ENCODE results near the gene NINJ2. TPM values are rescaled to one million over a fixed set of nuclear protein-coding genes. Genes with fewer than 3 reads are reported as not detected.

NINJ2 gene
- total RNA-seq, 4 donors from 2014 or later, result 1.4 to 8.0 (median 5.6) TPM

DNA sequence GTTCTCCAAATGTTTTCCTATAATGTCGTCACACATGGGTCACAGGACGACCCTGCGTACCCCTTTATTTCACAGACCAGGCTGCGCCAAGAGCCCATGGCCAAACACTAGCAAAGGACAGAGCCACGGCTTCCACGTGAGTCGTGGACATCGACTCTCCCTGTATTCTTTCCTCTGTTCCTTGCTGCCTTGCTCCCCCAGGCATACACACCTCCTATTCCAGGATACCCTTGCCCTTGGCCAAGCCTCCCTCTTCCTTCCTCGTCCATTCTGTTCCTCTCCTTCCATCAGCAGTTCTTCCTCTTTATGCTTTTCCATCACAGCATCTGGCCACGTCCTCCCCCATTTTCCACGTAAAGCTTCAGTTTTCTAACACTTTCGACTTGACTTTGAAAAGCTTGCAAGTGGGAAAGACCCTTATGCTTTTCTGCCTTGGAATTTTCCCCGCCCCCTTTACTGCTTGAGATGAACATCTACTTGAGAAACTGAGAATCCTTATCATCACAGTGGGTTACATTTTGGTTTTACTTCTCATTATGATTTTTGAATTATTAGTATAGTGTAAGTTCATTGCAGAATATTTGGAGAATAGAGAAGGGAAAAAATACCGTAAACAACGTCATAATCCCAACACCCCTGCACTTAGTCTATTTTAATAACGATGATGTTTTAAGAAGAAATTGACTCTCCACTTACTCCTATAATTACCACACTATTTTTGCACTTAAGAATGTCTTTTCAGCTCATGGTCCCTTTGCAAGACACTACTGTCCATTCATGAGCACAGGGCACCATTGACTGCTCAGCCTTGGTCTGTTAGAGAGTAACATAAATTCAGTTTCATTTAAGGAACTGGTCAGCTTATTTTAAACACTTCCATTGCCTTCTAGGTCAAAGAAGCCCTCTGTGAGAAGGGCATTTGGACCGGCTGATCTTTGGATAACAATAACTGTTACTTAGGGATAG lies 15.8 kb upstream of the NINJ2 start:
- H3K9me3 ChIP-seq, result no peaks in the 10 kb centered on the region
- no peak overlapping the region for H3K4me3 ChIP-seq
- H3K36me3 ChIP-seq, result no peaks in the 10 kb centered on the region
- no peaks in the 10 kb centered on the region for H3K27me3 ChIP-seq
- H3K4me1 ChIP-seq, result no peaks in the 10 kb centered on the region
- no peak overlapping the region for H3K27ac ChIP-seq
- no peak for TF ChIP-seq EP300 (IDR thresholded peaks at IDR 0.05; ENCODE audit: low read depth)
- TF ChIP-seq, protein P1, sequence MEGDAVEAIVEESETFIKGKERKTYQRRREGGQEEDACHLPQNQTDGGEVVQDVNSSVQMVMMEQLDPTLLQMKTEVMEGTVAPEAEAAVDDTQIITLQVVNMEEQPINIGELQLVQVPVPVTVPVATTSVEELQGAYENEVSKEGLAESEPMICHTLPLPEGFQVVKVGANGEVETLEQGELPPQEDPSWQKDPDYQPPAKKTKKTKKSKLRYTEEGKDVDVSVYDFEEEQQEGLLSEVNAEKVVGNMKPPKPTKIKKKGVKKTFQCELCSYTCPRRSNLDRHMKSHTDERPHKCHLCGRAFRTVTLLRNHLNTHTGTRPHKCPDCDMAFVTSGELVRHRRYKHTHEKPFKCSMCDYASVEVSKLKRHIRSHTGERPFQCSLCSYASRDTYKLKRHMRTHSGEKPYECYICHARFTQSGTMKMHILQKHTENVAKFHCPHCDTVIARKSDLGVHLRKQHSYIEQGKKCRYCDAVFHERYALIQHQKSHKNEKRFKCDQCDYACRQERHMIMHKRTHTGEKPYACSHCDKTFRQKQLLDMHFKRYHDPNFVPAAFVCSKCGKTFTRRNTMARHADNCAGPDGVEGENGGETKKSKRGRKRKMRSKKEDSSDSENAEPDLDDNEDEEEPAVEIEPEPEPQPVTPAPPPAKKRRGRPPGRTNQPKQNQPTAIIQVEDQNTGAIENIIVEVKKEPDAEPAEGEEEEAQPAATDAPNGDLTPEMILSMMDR (IDR thresholded peaks at IDR 0.05), result no peak
- no peak for TF ChIP-seq POLR2A (IDR thresholded peaks at IDR 0.05)
- TF ChIP-seq POLR2AphosphoS5 (IDR thresholded peaks at IDR 0.05), result no peak
- in situ Hi-C loops (cut with MboI; ENCODE audit: low pct_ligation_motif_present in 1 of 4, low pct_unique_long_range_greater_than_20kb in 1 of 4, low sequenced_read_pairs in 3 of 4), result no loop called here
- 79 to 85% methylated on average over 16 to 17 of the region's 17 CpGs for WGBS, 2 donors (ENCODE audit: low coverage in 1 of 2)
- intact Hi-C loops (cut with DNase I; ENCODE audit: low total_unique reads), result no loop called here
- no peak for DNase-seq

DNA sequence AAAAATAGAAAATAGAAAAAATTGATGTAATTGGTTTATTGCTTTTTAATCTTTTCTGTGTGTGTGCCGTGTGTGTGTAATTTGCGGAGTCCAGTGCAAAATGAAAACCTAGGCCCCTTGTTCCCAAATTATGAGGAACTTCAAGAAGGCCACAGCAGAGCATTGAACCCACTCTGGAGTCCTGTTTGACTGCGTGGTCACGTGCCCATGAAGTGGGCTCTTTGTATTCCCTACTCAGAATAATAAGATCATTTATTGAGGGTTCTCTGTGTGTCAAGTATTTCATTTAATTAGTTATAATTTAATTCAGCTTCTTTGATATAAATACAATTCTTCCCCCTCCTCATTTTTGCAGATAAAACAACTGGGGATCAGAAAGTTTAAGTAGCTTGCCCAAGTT lies 12.3 kb upstream of the NINJ2 start:
- H3K4me3 ChIP-seq, result no peak overlapping the region
- H3K27me3 ChIP-seq, result no peaks in the 10 kb centered on the region
- TF ChIP-seq, protein P1 (IDR thresholded peaks at IDR 0.05), result no peak
- TF ChIP-seq POLR2A (IDR thresholded peaks at IDR 0.05), result no peak
- no peak for TF ChIP-seq EP300 (IDR thresholded peaks at IDR 0.05; ENCODE audit: low read depth)
- TF ChIP-seq POLR2AphosphoS5 (IDR thresholded peaks at IDR 0.05), result no peak
- H3K4me1 ChIP-seq, result no peaks in the 10 kb centered on the region
- 87 to 95% methylated on average over 4 of the region's 4 CpGs for WGBS, 2 donors (ENCODE audit: low coverage in 1 of 2)
- H3K27ac ChIP-seq, result no peak overlapping the region
- no peak for DNase-seq
- intact Hi-C loops (cut with DNase I; ENCODE audit: low total_unique reads) (no loop called here), in situ Hi-C loops (cut with MboI; ENCODE audit: low pct_ligation_motif_present in 1 of 4, low pct_unique_long_range_greater_than_20kb in 1 of 4, low sequenced_read_pairs in 3 of 4) (no loop called here)
- H3K9me3 ChIP-seq, result no peaks in the 10 kb centered on the region
- H3K36me3 ChIP-seq, result no peaks in the 10 kb centered on the region

DNA sequence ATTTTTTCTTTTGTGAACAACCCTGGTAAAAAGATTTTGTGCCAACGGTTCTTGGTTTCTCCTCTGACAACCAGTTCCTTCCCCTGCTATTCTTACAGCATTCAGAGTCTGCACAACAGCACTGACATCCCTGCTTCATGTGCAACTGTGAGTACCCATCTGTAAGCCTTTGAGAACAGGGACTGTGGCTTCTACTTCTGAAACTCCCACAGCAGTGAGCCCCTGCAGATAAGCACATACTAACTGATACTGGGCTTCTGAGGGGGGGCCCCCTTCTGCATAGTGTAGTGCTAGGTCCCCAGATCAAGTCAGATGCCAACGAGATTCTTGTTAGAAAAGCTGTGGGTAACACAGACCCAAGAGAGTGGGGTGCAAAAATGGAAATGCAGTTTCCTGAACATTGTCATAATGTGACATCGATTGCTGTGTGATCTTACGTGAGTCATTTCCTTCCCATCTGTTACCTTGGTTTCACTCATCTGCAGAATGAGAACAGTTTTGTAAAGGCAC lies 11.1 kb upstream of the NINJ2 start:
- 47 to 54% methylated on average over 3 to 4 of the region's 4 CpGs for WGBS, 2 donors (ENCODE audit: low coverage in 1 of 2)
- no peak for DNase-seq
- Histone ChIP-seq H3K9me3 (no peaks in the 10 kb centered on the region), H3K4me1 (no peaks in the 10 kb centered on the region), H3K27ac (peak overlapping the region; percentile 21 to 50 (median 30)), H3K27me3 (no peaks in the 10 kb centered on the region), H3K36me3 (no peaks in the 10 kb centered on the region), H3K4me3 (no peak overlapping the region)
- in situ Hi-C loops (cut with MboI; ENCODE audit: low pct_ligation_motif_present in 1 of 4, low pct_unique_long_range_greater_than_20kb in 1 of 4, low sequenced_read_pairs in 3 of 4), result no loop called here
- TF ChIP-seq EP300 (IDR thresholded peaks at IDR 0.05; ENCODE audit: low read depth) (no peak), POLR2AphosphoS5 (IDR thresholded peaks at IDR 0.05) (no peak), POLR2A (IDR thresholded peaks at IDR 0.05) (no peak)
- TF ChIP-seq, protein P1 (IDR thresholded peaks at IDR 0.05), result no peak
- intact Hi-C loops (cut with DNase I; ENCODE audit: low total_unique reads), result no loop called here

DNA sequence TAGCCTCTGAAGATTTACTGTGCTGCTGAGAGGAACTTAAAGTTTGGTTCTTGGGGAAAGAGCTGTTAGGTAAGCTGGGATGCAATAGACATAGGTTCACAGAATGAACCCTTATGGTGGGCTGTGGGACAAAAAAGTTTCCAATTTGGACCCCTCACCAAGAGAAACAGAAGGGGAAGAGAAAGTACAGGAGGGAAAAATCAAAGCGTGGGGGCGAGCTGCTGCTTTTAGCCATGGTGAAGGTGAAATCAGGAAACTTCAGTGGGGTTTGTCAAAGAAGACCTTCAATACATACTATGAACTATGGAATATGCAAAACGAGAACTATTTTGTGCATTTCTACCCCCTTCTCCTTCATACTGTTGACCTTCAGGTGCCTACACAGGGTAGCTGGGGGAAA lies 10.6 kb upstream of the NINJ2 start:
- 63 to 75% methylated on average over 2 to 3 of the region's 3 CpGs for WGBS, 2 donors (ENCODE audit: low coverage in 1 of 2)
- Histone ChIP-seq H3K27ac (peak overlapping the region; percentile 21 to 50 (median 30)), H3K36me3 (no peaks in the 10 kb centered on the region), H3K4me1 (no peaks in the 10 kb centered on the region), H3K4me3 (no peak overlapping the region), H3K27me3 (no peaks in the 10 kb centered on the region), H3K9me3 (no peaks in the 10 kb centered on the region)
- in situ Hi-C loops (cut with MboI; ENCODE audit: low pct_ligation_motif_present in 1 of 4, low pct_unique_long_range_greater_than_20kb in 1 of 4, low sequenced_read_pairs in 3 of 4), result no loop called here
- TF ChIP-seq POLR2AphosphoS5 (IDR thresholded peaks at IDR 0.05), result no peak
- TF ChIP-seq, protein P1 (IDR thresholded peaks at IDR 0.05), result no peak
- no peak for DNase-seq
- intact Hi-C loops (cut with DNase I; ENCODE audit: low total_unique reads), result no loop called here
